CD4-positive, alpha-beta memory T cell (primary cell): ENCODE measurements around the gene HDAC4. TPM values are rescaled to one million over a fixed set of nuclear protein-coding genes. Genes with fewer than 3 reads are reported as not detected.

Source experiments
- CTCF ChIA-PET: fragments of 350-600 bp; sonication (Branson Sonifier 250); formaldehyde crosslinking; loops from one replicate; lab custom pipeline; 2021; ENCODE audit warnings: inconsistent platforms; ENCODE audit not compliant: partially characterized antibody; lab: Charles Lee
- POLR2A ChIA-PET: fragments of 350-600 bp; sonication (Branson Sonifier 250); formaldehyde crosslinking; loops from one replicate; lab custom pipeline; 2021; ENCODE audit not compliant: partially characterized antibody; lab: Charles Lee
- DNase-seq, 5 donors: peaks; one replicate each; pipeline versions ENCODE4 v3.0.0 to v3.0.0-alpha.2; 2020 to 2022; ENCODE audit warnings: mixed read lengths in 1 of 5
- H3K27ac ChIP-seq: one replicate; pipeline ENCODE4 v1.7.0; 2013; ENCODE audit warnings: low read depth, low read length
- H3K27me3 ChIP-seq: 2 replicates; pipeline ENCODE4 v1.7.0; 2013; ENCODE audit warnings: mild to moderate bottlenecking, low read length, moderate library complexity; ENCODE audit not compliant: insufficient read depth
- H3K36me3 ChIP-seq: 2 replicates; pipeline ENCODE4 v1.7.0; 2013; ENCODE audit warnings: mild to moderate bottlenecking, low read length, moderate library complexity; ENCODE audit not compliant: insufficient read depth
- H3K4me1 ChIP-seq: 2 replicates; pipeline ENCODE4 v1.7.0; 2013; ENCODE audit warnings: mild to moderate bottlenecking, low read length, moderate library complexity; ENCODE audit not compliant: insufficient read depth
- H3K4me3 ChIP-seq, 2 donors: one replicate each; pipeline ENCODE4 v1.7.0; 2013; ENCODE audit warnings: low read length in 2 of 2, mild to moderate bottlenecking in 1 of 2
- H3K9me3 ChIP-seq, 2 donors: one replicate each; pipeline ENCODE4 v1.7.0; 2013; ENCODE audit warnings: low read length in 2 of 2, control low read depth in 1 of 2; ENCODE audit not compliant: control insufficient read depth in 1 of 2
- H3K27ac Mint-ChIP-seq, 7 donors: one replicate each; pipeline ENCODE4 v1.8.0; 2020 to 2021; ENCODE audit warnings: mixed read lengths in 7 of 7, mild to moderate bottlenecking in 6 of 7, inconsistent platforms in 3 of 7, moderate library complexity in 3 of 7
- H3K27me3 Mint-ChIP-seq, 2 donors: one replicate each; pipeline ENCODE4 v1.8.0; 2020 to 2021; ENCODE audit warnings: mixed read lengths in 2 of 2
- H3K36me3 Mint-ChIP-seq, 2 donors: one replicate each; pipeline ENCODE4 v1.8.0; 2020 to 2021; ENCODE audit warnings: mixed read lengths in 2 of 2, inconsistent platforms in 1 of 2, mild to moderate bottlenecking in 1 of 2
- H3K4me1 Mint-ChIP-seq, 4 donors: one replicate each; pipeline ENCODE4 v1.8.0; 2020 to 2021; ENCODE audit warnings: mixed read lengths in 4 of 4, mild to moderate bottlenecking in 1 of 4
- H3K4me3 Mint-ChIP-seq, 8 donors: one replicate each; pipeline ENCODE4 v1.8.0; 2020 to 2021; ENCODE audit warnings: mixed read lengths in 8 of 8, mild to moderate bottlenecking in 7 of 8, moderate library complexity in 6 of 8, inconsistent platforms in 3 of 8
- H3K9me3 Mint-ChIP-seq, 8 donors: one replicate each; pipeline ENCODE4 v1.8.0; 2020 to 2021; ENCODE audit warnings: mixed read lengths in 8 of 8, mild to moderate bottlenecking in 5 of 8, inconsistent platforms in 3 of 8, moderate library complexity in 1 of 8
- intact Hi-C: fragments of 100-400 bp; cut with micrococcal nuclease; formaldehyde crosslinking; loops from one replicate; pipeline ENCODE4 v1.15.1; 2023
- polyA plus RNA-seq, 2 donors: library from polyadenylated mRNA; unstranded; fragments of 300-500 nt; fragmentation: Illumina TruSeq; gene quantifications; one replicate each; pipeline ENCODE4 v1.2.3, GENCODE V29; 2021
- total RNA-seq, 2 experiments: library from RNA; stranded (reverse); gene quantifications; one replicate each; pipeline ENCODE4 v1.2.3, GENCODE V29; 2021

HDAC4 gene
- total and polyA plus RNA-seq, 4 experiments from 2014 or later: 1.4 to 59.7 (median 30.4) TPM

GRCh38 chr2:239212929-239213642, 187.7 kb downstream of the HDAC4 start:
- DNase-seq: no peak
- Mint-ChIP-seq H3K36me3 (peaks cover 0 to 4% of the 10 kb centered on the region in 2 donors), H3K4me1 (peaks cover 51 to 94% (median 69%) of the 10 kb centered on the region in 4 donors), H3K27ac (no peak overlapping the region), H3K9me3 (no peaks in the 10 kb centered on the region), H3K27me3 (no peaks in the 10 kb centered on the region), H3K4me3 (peak overlapping the region in 1 of 8 donors; percentile 10)
- intact Hi-C loops: loop anchor here (10.0 kb wide), 1 partner anchor 48 kb away; no protein-coding TSS in a partner anchor
- Histone ChIP-seq H3K4me3 (no peak overlapping the region), H3K9me3 (no peaks in the 10 kb centered on the region), H3K4me1 (peaks cover 65% of the 10 kb centered on the region), H3K27ac (no peak overlapping the region), H3K27me3 (no peaks in the 10 kb centered on the region), H3K36me3 (no peaks in the 10 kb centered on the region)
- ChIA-PET CTCF (no interaction called here), POLR2A (no interaction called here)

- no peaks in the 10 kb centered on the region for H3K27me3 ChIP-seq
- DNase-seq: no peak
- no peaks in the 10 kb centered on the region for H3K9me3 Mint-ChIP-seq
- no peaks in the 10 kb centered on the region for H3K36me3 ChIP-seq
- ChIA-PET CTCF (no interaction called here), POLR2A (no interaction called here)
- peaks cover 0 to 4% of the 10 kb centered on the region in 2 donors for H3K36me3 Mint-ChIP-seq
- no peak overlapping the region for H3K27ac ChIP-seq
- H3K4me1 Mint-ChIP-seq: peaks cover 47 to 86% (median 63%) of the 10 kb centered on the region in 4 donors
- peak overlapping the region in 2 of 8 donors; percentile 10 to 13 for H3K4me3 Mint-ChIP-seq
- H3K4me1 ChIP-seq: peaks cover 58% of the 10 kb centered on the region
- H3K27ac Mint-ChIP-seq: peak overlapping the region in 3 of 7 donors; percentile 11 to 63 (median 25)
- H3K4me3 ChIP-seq: no peak overlapping the region
- H3K9me3 ChIP-seq: no peaks in the 10 kb centered on the region
- intact Hi-C loops: loop anchor here (10.0 kb wide), 1 partner anchor 48 kb away; no protein-coding TSS in a partner anchor
- no peaks in the 10 kb centered on the region for H3K27me3 Mint-ChIP-seq
These were observed 188.5 kb downstream of the HDAC4 start for GRCh38 chr2:239212121-239212928.

GRCh38 chr2:239211396-239212094, 189.3 kb downstream of the HDAC4 start:
- H3K27ac ChIP-seq: no peak overlapping the region
- H3K36me3 Mint-ChIP-seq: peaks cover 0 to 4% of the 10 kb centered on the region in 2 donors
- peaks cover 51% of the 10 kb centered on the region for H3K4me1 ChIP-seq
- H3K4me3 Mint-ChIP-seq: peak overlapping the region in 1 of 8 donors; percentile 13
- POLR2A ChIA-PET: no interaction called here
- intact Hi-C loops: loop anchor here (10.0 kb wide), 1 partner anchor 47 kb away; no protein-coding TSS in a partner anchor
- H3K4me1 Mint-ChIP-seq: peaks cover 45 to 82% (median 60%) of the 10 kb centered on the region in 4 donors
- CTCF ChIA-PET: no interaction called here
- H3K27ac Mint-ChIP-seq: peak overlapping the region in 4 of 7 donors; percentile 11 to 63 (median 41)
- H3K9me3 ChIP-seq: no peaks in the 10 kb centered on the region
- H3K27me3 Mint-ChIP-seq: no peaks in the 10 kb centered on the region
- H3K36me3 ChIP-seq: no peaks in the 10 kb centered on the region
- no peak for DNase-seq
- no peaks in the 10 kb centered on the region for H3K9me3 Mint-ChIP-seq
- no peak overlapping the region for H3K4me3 ChIP-seq
- no peaks in the 10 kb centered on the region for H3K27me3 ChIP-seq

GRCh38 chr2:239209783-239210182, 191.0 kb downstream of the HDAC4 start:
- CTCF ChIA-PET: no interaction called here
- no peaks in the 10 kb centered on the region for H3K9me3 Mint-ChIP-seq
- H3K27me3 ChIP-seq: no peaks in the 10 kb centered on the region
- H3K27ac ChIP-seq: no peak overlapping the region
- H3K36me3 Mint-ChIP-seq: peaks cover 3 to 4% of the 10 kb centered on the region in 2 donors
- H3K9me3 ChIP-seq: no peaks in the 10 kb centered on the region
- H3K4me3 Mint-ChIP-seq: no peak overlapping the region
- H3K36me3 ChIP-seq: no peaks in the 10 kb centered on the region
- peaks cover 45 to 82% (median 60%) of the 10 kb centered on the region in 4 donors for H3K4me1 Mint-ChIP-seq
- no peaks in the 10 kb centered on the region for H3K27me3 Mint-ChIP-seq
- no peak for DNase-seq
- intact Hi-C loops: loop anchor here (10.0 kb wide), 1 partner anchor 45 kb away; no protein-coding TSS in a partner anchor
- no peak overlapping the region for H3K27ac Mint-ChIP-seq
- H3K4me3 ChIP-seq: no peak overlapping the region
- POLR2A ChIA-PET: interaction anchor here (1.2 kb wide), 1 partner anchor 57 kb away, joined by 5 read pairs; no protein-coding TSS in a partner anchor
- peaks cover 42% of the 10 kb centered on the region for H3K4me1 ChIP-seq

GRCh38 chr2:239208465-239209180, 192.2 kb downstream of the HDAC4 start:
- Histone ChIP-seq H3K27ac (no peak overlapping the region), H3K9me3 (no peaks in the 10 kb centered on the region), H3K36me3 (no peaks in the 10 kb centered on the region), H3K4me1 (peaks cover 31% of the 10 kb centered on the region), H3K27me3 (no peaks in the 10 kb centered on the region), H3K4me3 (no peak overlapping the region)
- no peak overlapping the region for H3K4me3 Mint-ChIP-seq
- CTCF ChIA-PET: no interaction called here
- H3K9me3 Mint-ChIP-seq: no peaks in the 10 kb centered on the region
- H3K27me3 Mint-ChIP-seq: no peaks in the 10 kb centered on the region
- peaks cover 1 to 3% of the 10 kb centered on the region in 2 donors for H3K36me3 Mint-ChIP-seq
- intact Hi-C loops: no loop called here
- DNase-seq: no peak
- peaks cover 41 to 75% (median 57%) of the 10 kb centered on the region in 4 donors for H3K4me1 Mint-ChIP-seq
- H3K27ac Mint-ChIP-seq: peak overlapping the region in 1 of 7 donors; percentile 13
- POLR2A ChIA-PET: no interaction called here

- peaks cover 0 to 3% (median 0%) of the 10 kb centered on the region in 8 donors for H3K9me3 Mint-ChIP-seq
- H3K4me1 Mint-ChIP-seq: peaks cover 38 to 73% (median 53%) of the 10 kb centered on the region in 4 donors
- Histone ChIP-seq H3K36me3 (peaks cover 2% of the 10 kb centered on the region), H3K27ac (no peak overlapping the region), H3K9me3 (no peaks in the 10 kb centered on the region), H3K4me1 (peaks cover 17% of the 10 kb centered on the region), H3K27me3 (no peaks in the 10 kb centered on the region), H3K4me3 (no peak overlapping the region)
- peak overlapping the region in 4 of 7 donors; percentile 35 to 58 (median 38) for H3K27ac Mint-ChIP-seq
- H3K4me3 Mint-ChIP-seq: no peak overlapping the region
- CTCF ChIA-PET: no interaction called here
- no peaks in the 10 kb centered on the region for H3K27me3 Mint-ChIP-seq
- no peak for DNase-seq
- intact Hi-C loops: no loop called here
- peaks cover 3 to 9% of the 10 kb centered on the region in 2 donors for H3K36me3 Mint-ChIP-seq
- POLR2A ChIA-PET: no interaction called here
These were observed 194.0 kb downstream of the HDAC4 start for GRCh38 chr2:239206851-239207250.
